ENCODE data around the gene TNRC6C. TPM values are rescaled to one million over a fixed set of nuclear protein-coding genes. Genes with fewer than 3 reads are reported as not detected.
A peak's percentile ranks its signal among the peaks of the same experiment; 100 is the strongest.

Gene TNRC6C
- polyA plus RNA-seq, 4 donors = 0.89 to 5.1 (median 2.3) TPM

DNA sequence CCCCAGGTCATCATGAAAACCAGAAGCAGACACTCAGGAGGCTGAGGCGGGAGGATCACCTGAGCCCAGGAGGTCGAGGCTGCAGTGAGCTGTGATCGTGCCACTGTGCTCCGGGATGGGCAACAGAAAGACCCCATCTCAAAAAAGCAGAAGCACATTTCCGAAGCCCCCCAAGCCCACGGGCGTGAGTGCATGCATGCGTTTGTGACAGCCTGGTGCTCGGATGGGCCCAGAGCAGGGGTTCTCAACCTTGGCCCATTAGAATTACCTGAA, 150.9 kb downstream of the TNRC6C start:
- no peaks in the 10 kb centered on the region for H3K9me3 ChIP-seq (ENCODE audit: control insufficient read depth in 2 of 2, insufficient read depth in 1 of 2, low read depth in 1 of 2, low read length in 1 of 2)
- H3K36me3 ChIP-seq (ENCODE audit: control insufficient read depth in 3 of 3, insufficient read depth in 2 of 3, low read depth in 1 of 3, low read length in 3 of 3) = peaks cover 0 to 76% (median 5%) of the 10 kb centered on the region in 3 donors
- no peak for DNase-seq
- no peak for FAIRE-seq
- H3K4me1 ChIP-seq (ENCODE audit: control insufficient read depth in 3 of 3, insufficient read depth in 2 of 3, low read depth in 1 of 3, low read length in 2 of 3) = no peaks in the 10 kb centered on the region
- 84 to 96% (median 95%) methylated on average over 9 of the region's 9 CpGs for WGBS, 3 donors
- H3K27ac ChIP-seq (ENCODE audit: low read depth in 1 of 3, low read length in 2 of 3) = no peak overlapping the region
- H3K27me3 ChIP-seq (ENCODE audit: control insufficient read depth in 3 of 3, insufficient read depth in 3 of 3, low read length in 3 of 3) = no peaks in the 10 kb centered on the region
- H3K4me3 ChIP-seq (ENCODE audit: low read depth in 1 of 3, low read length in 3 of 3) = no peak overlapping the region

- no peak overlapping the region for H3K4me3 ChIP-seq (ENCODE audit: low read depth in 1 of 3, low read length in 3 of 3)
- WGBS, 3 donors = 87 to 93% (median 91%) methylated on average over 22 of the region's 22 CpGs
- DNase-seq (no peak), FAIRE-seq (no peak)
- no peaks in the 10 kb centered on the region for H3K27me3 ChIP-seq (ENCODE audit: control insufficient read depth in 3 of 3, insufficient read depth in 3 of 3, low read length in 3 of 3)
- no peak overlapping the region for H3K27ac ChIP-seq (ENCODE audit: low read depth in 1 of 3, low read length in 2 of 3)
- H3K36me3 ChIP-seq (ENCODE audit: control insufficient read depth in 3 of 3, insufficient read depth in 2 of 3, low read depth in 1 of 3, low read length in 3 of 3) = peaks cover 0 to 78% (median 6%) of the 10 kb centered on the region in 3 donors
- no peaks in the 10 kb centered on the region for H3K4me1 ChIP-seq (ENCODE audit: control insufficient read depth in 3 of 3, insufficient read depth in 2 of 3, low read depth in 1 of 3, low read length in 2 of 3)
- H3K9me3 ChIP-seq (ENCODE audit: control insufficient read depth in 2 of 2, insufficient read depth in 1 of 2, low read depth in 1 of 2, low read length in 1 of 2) = no peaks in the 10 kb centered on the region
These were observed 152.0 kb downstream of the TNRC6C start for GRCh38 chr17:78110363-78111015.

GRCh38 chr17:78111016-78111726, 152.7 kb downstream of the TNRC6C start:
- 89 to 90% (median 89%) methylated on average over 19 of the region's 19 CpGs for WGBS, 3 donors
- FAIRE-seq = no peak

DNA sequence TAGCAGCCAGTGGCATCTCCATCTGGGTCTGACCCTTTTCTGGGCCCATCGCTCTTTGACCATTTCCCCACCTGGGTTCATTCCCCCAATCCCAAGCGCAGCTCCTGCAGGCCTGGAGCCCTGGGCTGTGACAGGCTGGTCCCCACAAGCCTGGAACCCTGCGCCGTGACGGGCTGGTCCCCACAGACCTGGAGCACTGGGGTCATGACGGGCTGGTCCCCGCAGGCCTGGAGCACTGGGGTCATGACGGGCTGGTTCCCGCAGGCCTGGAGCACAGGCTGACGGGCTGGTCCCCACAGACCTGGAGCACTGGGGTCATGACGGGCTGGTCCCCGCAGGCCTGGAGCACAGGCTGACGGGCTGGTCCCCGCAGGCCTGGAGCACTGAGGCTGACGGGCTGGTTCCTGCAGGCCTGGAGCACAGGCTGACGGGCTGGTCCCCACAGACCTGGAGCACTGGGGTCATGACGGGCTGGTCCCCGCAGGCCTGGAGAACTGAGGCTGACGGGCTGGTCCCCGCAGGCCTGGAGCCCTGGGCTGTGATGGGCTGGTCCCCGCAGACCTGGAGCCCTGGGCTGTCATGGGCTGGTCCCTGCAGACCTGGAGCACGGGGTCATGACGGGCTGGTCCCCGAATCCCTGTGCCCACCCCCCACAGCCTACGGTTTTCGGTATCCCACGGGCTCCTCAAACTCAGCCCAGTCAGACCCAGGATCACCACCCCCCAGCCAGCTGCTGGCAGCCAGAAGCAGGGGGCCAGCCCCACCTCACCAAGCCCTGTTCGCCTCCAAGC, 153.4 kb downstream of the TNRC6C start:
- Histone ChIP-seq H3K9me3 (ENCODE audit: control insufficient read depth in 2 of 2, insufficient read depth in 1 of 2, low read depth in 1 of 2, low read length in 1 of 2) (no peaks in the 10 kb centered on the region), H3K4me1 (ENCODE audit: control insufficient read depth in 3 of 3, insufficient read depth in 2 of 3, low read depth in 1 of 3, low read length in 2 of 3) (peaks cover 0 to 2% (median 0%) of the 10 kb centered on the region in 3 donors), H3K4me3 (ENCODE audit: low read depth in 1 of 3, low read length in 3 of 3) (no peak overlapping the region), H3K27ac (ENCODE audit: low read depth in 1 of 3, low read length in 2 of 3) (no peak overlapping the region), H3K27me3 (ENCODE audit: control insufficient read depth in 3 of 3, insufficient read depth in 3 of 3, low read length in 3 of 3) (no peaks in the 10 kb centered on the region), H3K36me3 (ENCODE audit: control insufficient read depth in 3 of 3, insufficient read depth in 2 of 3, low read depth in 1 of 3, low read length in 3 of 3) (peaks cover 0 to 86% (median 6%) of the 10 kb centered on the region in 3 donors)
- DNase-seq (no peak), FAIRE-seq (no peak)
- 92 to 94% (median 94%) methylated on average over 19 to 28 of the region's 28 CpGs for WGBS, 3 donors

More at GRCh38 chr17:78111016-78111726, 152.7 kb downstream of the TNRC6C start:
- Histone ChIP-seq H3K4me3 (ENCODE audit: low read depth in 1 of 3, low read length in 3 of 3) (no peak overlapping the region), H3K36me3 (ENCODE audit: control insufficient read depth in 3 of 3, insufficient read depth in 2 of 3, low read depth in 1 of 3, low read length in 3 of 3) (peaks cover 0 to 80% (median 6%) of the 10 kb centered on the region in 3 donors), H3K27ac (ENCODE audit: low read depth in 1 of 3, low read length in 2 of 3) (no peak overlapping the region), H3K27me3 (ENCODE audit: control insufficient read depth in 3 of 3, insufficient read depth in 3 of 3, low read length in 3 of 3) (no peaks in the 10 kb centered on the region), H3K9me3 (ENCODE audit: control insufficient read depth in 2 of 2, insufficient read depth in 1 of 2, low read depth in 1 of 2, low read length in 1 of 2) (no peaks in the 10 kb centered on the region), H3K4me1 (ENCODE audit: control insufficient read depth in 3 of 3, insufficient read depth in 2 of 3, low read depth in 1 of 3, low read length in 2 of 3) (no peaks in the 10 kb centered on the region)
- no peak for DNase-seq

- DNase-seq (peak; percentile 68 to 78), FAIRE-seq (no peak)
- Histone ChIP-seq H3K27me3 (ENCODE audit: control insufficient read depth in 3 of 3, insufficient read depth in 3 of 3, low read length in 3 of 3) (no peaks in the 10 kb centered on the region), H3K9me3 (ENCODE audit: control insufficient read depth in 2 of 2, insufficient read depth in 1 of 2, low read depth in 1 of 2, low read length in 1 of 2) (no peaks in the 10 kb centered on the region), H3K4me1 (ENCODE audit: control insufficient read depth in 3 of 3, insufficient read depth in 2 of 3, low read depth in 1 of 3, low read length in 2 of 3) (peaks cover 0 to 8% (median 0%) of the 10 kb centered on the region in 3 donors), H3K36me3 (ENCODE audit: control insufficient read depth in 3 of 3, insufficient read depth in 2 of 3, low read depth in 1 of 3, low read length in 3 of 3) (peaks cover 0 to 88% (median 6%) of the 10 kb centered on the region in 3 donors), H3K4me3 (ENCODE audit: low read depth in 1 of 3, low read length in 3 of 3) (no peak overlapping the region), H3K27ac (ENCODE audit: low read depth in 1 of 3, low read length in 2 of 3) (no peak overlapping the region)
- WGBS, 3 donors = 56 to 58% (median 57%) methylated on average over 33 of the region's 33 CpGs
These were observed 154.3 kb downstream of the TNRC6C start for GRCh38 chr17:78112518-78113471.

DNA sequence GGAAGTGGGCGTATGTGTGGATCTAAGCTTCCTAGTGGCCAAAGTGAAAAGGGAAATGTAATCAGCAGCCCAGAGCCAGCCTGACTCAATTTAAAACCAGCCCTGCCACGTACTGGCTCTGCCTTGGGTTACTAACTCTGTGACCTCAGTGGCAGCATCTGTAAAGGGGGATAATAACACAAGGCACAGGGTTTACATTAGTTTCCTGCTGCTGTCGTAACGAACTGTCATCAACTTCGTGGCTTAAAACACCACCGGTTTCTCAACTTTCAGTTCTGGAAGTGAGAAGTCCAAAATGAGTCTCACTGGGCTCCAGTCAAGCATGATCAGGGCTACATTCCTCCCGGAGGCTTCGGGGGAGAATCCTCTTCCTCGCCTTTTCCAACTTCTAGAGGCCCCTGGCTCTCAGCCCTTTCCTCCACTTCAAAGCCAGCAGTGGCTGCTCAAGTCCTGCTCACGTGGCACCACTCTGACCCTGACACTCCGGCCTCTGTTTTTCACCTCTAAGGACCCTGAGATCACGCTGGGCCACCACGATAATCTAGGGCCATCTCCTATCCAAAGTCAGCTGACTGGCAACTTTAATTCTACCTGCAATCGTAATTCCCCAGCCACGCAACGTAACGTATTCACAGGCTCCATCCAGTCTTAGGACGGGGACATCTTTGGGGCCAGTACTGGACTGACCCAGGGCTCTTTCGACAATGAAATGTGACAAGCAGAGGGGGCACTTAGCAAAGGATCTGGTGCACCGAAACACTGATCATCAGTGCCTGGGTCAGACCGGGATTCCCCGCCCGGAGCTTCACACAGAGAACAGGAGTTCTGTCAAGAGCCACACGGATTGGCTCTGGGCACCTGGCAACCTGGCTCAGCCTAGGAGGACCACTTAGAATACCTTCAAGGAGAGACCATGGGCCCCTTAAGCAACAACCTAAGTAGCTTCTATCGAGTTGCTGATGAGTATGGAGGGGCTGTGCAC, 155.6 kb downstream of the TNRC6C start:
- H3K4me1 ChIP-seq (ENCODE audit: control insufficient read depth in 3 of 3, insufficient read depth in 2 of 3, low read depth in 1 of 3, low read length in 2 of 3) = peaks cover 0 to 8% (median 0%) of the 10 kb centered on the region in 3 donors
- H3K27ac ChIP-seq (ENCODE audit: low read depth in 1 of 3, low read length in 2 of 3) = no peak overlapping the region
- DNase-seq (no peak), FAIRE-seq (no peak)
- no peaks in the 10 kb centered on the region for H3K9me3 ChIP-seq (ENCODE audit: control insufficient read depth in 2 of 2, insufficient read depth in 1 of 2, low read depth in 1 of 2, low read length in 1 of 2)
- WGBS, 3 donors = 83 to 87% (median 83%) methylated on average over 25 of the region's 25 CpGs
- peaks cover 2 to 86% (median 6%) of the 10 kb centered on the region in 3 donors for H3K36me3 ChIP-seq (ENCODE audit: control insufficient read depth in 3 of 3, insufficient read depth in 2 of 3, low read depth in 1 of 3, low read length in 3 of 3)
- no peaks in the 10 kb centered on the region for H3K27me3 ChIP-seq (ENCODE audit: control insufficient read depth in 3 of 3, insufficient read depth in 3 of 3, low read length in 3 of 3)
- no peak overlapping the region for H3K4me3 ChIP-seq (ENCODE audit: low read depth in 1 of 3, low read length in 3 of 3)
